ENCODE data around the gene RNASEL.

The RNASEL gene

DNA sequence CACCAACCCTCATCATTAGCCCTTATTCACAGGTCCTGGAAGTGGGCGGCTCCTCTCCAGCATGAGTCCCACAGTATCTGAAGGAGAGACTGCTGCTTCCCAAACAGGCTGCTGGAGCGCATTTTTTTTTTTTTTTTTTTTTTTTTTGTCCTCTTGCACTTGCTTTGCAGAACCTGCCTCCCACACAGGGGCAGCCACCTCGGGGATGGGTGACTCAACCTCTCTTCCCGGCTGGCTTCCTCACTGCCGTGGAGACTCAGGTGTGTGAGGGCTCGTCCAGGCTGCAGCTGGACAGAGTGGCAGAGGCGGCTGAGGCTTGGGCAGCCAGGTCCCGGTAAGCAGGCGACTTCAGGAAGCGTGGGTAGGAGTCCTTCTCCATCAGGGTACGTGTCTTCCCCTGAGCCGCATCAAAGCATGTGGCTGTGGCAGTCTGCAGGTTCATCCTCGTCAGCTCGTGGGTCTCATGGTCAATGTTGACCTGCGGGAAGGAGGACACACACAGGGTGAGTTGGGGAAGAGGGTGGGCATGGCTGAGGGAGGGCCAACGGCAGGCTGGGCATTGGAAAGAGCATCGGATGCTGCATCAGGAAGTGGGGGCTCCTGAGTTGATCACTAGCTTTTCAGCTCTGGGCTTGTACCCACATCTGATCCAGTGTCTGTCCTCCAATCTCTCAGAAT is 11.1 kb upstream of the RNASEL start:
- DNase-seq (ENCODE audit: low read depth): no peak

DNA sequence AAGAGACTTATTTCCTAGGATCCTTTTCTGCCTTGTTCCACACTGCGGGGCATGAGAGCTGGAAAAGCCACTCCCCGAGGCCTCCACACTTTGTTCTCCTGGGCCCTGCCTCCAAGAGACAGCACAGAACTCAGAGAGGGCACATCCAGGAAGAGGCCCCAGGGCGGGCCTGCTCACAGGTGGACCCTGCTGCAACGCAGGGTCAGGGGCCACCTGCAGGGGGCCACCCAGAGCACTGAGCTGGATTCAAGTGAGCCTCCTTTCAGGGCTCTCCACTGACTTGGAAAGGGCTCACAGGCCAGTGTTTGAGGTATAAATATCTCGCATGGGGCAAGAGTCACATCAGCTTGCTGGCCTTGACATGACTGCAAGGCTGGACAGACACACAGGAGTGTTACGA is 10.3 kb upstream of the RNASEL start:
- DNase-seq (ENCODE audit: low read depth): no peak

DNA sequence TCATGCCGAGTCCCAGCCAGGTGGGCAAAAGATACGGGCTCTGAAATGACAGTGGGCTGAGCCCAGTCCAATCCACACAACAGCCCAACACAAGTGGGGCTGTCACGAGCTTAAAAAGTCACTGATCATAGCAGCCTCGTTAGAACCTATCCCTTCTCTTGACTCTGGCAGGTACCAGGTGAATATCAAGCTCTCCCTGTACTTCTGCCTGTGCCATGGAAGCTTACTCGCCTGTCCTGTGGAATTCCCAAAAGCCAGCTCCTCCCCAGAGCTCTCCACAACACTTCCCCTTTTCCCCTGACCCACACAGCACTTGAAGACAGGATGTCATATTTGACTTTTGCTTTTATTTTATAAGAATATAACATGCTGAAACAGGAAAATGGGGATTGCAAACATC is 9.2 kb upstream of the RNASEL start:
- DNase-seq (ENCODE audit: low read depth): no peak

DNA sequence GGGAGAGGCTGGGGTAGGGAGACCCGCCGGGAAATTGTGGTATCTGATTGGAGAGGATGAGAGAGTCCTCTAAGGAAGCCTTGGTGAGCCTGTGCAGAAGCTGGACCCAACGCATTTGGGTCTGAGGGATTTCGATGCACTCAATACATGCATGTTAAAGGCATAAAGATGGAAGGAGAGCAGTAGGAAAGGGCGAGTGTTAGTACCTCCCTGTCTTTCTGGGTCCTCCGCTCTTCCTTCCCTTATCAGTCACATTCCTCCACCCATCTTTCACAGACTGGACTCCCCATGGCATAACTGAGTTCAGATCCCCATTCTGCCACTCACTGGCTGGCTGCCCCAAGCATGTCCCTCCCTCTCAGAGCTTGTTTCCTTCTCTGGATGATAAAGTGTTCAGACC is 7.9 kb upstream of the RNASEL start:
- no peak for DNase-seq (ENCODE audit: low read depth)

DNA sequence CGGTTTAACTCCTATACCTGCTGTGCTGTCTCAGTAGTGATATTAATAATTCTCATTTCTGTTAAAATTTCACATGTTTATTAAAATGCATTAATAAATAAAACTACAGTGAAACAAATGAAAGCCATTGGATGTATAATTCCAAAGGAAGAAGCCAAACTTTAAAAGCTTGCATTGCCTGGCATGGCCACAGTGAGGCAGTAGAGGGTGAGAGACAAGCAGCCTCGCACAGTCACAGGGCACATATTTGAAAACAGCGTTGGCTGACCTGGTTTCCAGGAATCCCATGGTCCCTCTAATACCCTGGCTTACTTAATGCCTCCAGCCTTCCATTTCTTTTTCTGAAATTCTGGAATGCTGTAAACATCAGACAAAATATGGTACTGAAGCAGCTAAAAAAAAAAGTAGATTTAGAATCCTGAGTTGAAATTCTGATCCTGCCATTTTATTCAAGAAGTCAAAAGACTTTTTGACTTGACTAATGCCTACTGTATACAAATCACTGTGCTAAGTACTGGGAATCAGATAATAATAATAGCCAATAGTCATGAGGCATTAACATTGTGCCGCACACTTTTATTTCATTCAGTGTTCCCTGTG is 6.7 kb upstream of the RNASEL start:
- peak; percentile 52 for DNase-seq (ENCODE audit: low read depth)

DNA sequence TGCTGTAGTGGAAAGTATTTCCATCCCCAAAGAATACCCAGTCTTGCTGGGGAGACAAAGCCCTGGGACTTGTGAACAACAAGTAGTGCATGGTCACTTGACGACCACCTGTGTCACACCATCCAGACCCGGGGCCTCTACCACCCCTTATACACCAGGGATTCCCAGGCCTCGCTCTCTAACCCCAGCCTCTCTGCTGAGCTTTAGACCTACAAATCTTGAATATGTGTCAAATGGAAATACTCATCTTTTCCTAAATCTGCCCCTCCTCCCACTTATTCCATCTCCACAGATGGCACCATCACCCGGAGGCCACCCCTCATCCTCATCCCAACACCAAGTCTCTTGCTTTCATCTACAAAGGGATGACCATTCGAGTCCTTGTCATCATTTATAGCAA is 875 bp upstream of the RNASEL start:
- DNase-seq (ENCODE audit: low read depth): no peak

DNA sequence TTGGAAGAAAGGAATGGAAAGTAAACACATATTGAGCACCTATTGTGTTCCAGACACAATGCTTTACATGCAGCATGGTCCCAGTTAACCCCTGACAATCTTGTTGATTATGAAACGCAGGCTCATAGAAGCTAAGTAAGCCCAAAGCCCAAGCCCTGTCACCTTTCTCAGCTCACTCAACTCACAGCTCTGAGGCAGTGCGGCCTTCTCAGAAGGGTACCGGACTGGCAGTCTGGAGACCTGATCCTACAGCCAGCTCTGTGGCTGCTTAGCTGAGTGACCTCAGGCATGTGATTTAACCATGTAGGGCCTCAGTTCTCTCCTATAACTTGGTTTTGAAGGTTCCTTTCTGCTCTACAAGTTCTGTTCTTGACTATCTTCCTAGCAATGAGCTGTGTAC is 464 bp upstream of the RNASEL start:
- DNase-seq (ENCODE audit: low read depth): no peak

DNA sequence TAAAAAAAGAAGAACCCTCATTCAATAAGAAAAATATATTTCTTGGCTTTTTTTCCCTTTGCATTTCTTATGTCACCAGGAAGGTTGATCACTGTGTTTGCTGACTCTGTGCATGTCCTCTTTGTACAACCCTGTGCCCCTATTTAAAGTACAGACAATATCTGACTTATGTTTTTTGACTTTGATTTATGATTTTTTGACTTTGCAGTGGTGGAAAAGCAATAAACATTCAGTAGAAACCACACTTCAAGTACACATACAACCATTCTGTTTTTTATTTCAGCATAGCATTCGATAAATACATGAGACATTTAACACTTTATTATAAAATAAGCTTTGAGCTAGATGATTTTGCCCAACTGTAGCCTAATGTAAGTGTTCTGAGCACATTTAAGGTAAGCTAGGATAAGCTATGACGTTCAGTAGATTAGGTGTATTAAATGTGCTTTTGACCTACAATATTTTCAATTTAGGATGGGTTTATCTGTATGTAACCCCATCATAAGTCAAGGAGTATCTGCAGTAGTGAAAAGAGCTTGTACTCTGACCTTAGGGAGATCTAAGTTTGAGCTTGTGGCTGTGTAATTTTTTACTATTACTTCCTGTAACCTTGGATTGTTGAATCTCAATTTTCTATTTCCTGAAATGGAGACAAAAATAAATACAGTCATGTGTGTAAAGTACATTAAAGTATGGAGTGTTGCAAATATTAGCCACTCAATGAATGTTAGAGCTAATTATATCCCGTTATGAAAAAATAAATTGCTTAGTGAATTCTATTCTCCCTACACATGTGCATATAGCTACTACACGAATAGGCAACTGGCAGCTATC is 1.2 kb downstream of the RNASEL start:
- DNase-seq (ENCODE audit: low read depth): no peak

DNA sequence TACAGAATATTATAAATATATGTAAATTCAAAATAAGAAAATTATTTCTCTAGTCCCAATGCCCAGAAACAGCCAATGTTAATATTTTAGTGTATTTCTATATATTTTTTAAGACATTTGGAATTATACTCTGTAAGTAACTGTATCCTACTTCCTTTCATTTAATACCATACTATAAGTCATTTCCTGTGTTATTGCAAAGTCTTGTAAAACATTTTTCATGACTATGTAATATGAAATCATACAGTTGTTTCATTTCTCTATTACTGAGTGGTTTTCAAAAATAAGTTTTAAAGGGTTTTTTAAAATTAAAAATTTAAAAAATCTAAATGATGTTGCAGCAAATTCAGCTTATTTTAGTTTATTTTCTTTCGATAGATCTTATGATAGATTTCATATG is 2.0 kb downstream of the RNASEL start:
- DNase-seq (ENCODE audit: low read depth): no peak

DNA sequence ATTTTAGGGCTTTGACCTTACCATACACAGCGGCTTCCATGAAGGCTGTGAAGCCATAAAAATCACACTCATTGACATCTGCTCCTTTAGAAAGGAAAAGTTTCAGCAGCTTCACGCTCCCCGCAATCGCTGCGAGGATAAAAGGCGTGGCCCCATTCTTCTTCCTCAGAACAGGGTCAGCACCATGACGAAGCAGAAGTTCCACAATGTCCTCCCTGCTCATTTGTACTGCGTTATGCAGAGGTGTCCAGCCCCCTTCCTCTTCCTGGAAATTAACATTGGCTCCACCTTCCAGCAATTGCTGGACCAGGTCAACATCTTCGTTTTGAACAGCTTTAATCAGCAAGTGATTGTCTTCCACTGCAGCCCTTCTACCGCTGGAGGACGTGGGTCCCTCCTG is 2.7 kb downstream of the RNASEL start:
- no peak for DNase-seq (ENCODE audit: low read depth)

DNA sequence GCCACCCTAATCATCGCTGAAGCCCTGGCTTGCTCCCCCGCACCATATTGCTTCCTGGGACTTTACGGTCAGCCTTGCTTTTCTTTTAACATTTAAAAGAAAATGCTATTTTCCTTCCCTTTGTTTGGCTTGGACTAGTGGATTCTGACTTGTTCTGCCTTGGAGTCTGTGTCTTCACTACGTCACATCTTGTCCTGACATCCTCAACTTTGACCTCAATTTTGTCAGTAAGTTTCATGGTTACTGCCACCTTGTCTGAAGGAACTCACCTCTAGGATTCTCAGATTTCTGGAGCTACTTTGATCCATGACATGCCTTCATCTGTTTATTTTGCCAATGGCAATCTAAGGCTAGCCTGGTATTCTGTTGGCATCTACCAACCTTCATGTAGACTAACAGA is 4.3 kb downstream of the RNASEL start:
- DNase-seq (ENCODE audit: low read depth): no peak

DNA sequence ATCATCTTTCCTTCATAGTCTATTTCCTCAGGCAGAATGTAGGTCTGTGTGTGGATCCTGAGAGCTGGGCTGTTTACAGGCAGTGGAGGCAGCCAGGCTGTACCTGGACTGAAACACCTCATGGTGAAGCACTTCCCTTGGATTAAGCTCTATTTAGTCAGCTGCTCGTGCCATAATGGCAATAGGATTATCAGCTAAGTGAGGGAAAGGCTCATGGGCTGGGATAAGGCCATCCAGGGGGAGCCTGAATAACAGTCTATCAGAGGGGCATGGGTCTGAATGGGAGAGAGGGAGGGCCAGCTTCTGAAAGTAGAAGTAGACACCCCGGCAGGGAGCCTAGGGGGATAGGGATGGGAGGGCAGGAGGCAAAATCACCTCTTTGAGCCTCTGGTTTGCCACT is 8.3 kb downstream of the RNASEL start:
- DNase-seq (ENCODE audit: low read depth): no peak

DNA sequence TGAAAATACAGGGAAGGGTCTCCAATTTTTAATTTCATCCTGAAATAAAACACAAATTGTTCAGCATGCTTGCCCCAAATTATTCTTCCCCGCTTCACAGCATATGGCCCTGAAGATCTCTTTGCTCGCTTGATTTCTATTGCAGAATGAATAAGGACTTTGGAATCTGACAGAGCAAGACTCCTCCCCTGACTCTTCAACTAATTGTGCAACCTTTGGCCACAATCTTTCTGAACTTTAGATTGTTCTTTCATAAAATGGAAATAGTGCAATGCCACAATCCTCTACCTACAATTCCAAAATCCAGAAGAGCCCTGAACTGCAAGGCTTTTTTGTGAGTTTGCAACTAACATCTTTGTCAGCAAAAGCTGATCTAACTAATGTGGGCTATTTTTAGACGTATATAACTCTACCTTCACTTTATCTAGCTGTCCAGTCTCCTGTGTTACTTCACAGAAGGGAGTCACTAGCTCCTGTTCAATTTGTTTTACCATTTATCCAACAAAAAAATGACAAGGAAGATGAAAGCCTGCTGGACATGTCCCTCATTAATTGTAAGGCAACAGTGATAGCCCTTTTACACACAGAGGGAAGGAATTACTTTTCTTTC is 13.4 kb downstream of the RNASEL start:
- no peak for DNase-seq (ENCODE audit: low read depth)

DNA sequence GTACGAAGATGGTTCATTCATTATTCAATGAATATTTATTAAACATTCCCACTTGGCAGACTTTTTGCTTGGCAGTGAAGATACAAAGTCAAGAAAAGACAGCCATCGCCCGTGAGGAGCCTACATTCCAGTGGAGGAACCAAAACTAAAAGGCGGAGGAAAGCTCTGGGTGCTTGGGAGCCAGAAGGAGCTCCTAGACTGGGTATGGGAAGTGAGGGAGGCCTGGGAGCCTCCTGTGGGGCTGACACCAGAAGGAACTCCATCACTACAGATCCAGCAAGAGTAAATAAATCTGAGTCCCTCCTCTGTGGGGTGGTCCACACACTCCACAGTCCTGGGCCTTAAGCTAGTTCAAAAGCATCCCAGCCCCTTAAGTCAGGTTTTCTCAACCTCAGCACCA is 14.9 kb downstream of the RNASEL start:
- DNase-seq (ENCODE audit: low read depth): no peak

DNA sequence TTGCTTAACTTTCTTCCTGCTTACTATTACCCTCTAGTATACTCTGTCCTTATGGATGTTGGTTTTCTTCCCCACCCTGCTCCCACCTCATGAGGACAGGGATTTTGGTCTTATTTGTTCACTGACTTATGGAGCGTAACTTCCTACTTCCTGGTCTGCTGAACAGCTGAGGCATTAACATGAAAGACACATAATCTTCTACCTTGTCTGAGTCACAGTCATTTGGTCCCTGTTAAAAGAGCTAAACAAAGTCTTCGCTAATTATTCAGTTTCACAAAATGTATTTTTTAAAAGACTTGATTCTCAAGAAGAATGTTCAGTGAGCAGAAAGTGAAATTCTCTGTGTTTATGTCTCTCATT is 18.5 kb downstream of the RNASEL start:
- no peak for DNase-seq (ENCODE audit: low read depth)

DNA sequence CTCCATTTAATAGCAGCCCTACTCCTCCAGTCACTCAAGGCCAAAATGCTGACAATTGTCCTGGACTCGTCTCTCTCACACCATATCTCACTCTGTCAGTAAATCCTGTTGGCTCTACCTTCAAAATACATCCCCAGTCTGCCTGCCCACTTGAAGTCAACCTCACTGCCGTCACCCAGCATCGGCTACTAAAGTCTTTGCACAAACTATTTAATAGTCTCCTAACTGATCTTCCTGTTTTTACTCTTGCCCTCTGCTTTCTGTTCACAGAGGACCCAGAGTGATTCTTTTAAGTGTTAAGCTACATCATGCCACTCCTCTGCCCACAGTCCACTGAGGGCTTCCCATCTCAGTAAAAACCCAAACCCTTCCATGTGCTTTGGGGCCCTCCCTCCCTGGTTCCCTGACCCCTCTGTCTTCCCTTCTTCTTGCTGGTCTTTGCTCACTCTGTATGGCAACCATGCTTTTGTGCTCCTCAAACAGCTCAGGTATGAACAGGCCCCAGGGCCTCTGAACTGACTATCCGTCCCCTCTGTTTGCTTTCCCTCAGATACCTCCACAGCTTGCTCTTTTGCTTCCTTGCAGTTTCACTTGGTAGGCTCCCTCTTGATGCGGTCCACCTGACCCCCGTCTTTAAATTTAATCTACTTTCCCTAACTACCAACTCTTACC is 19.0 kb downstream of the RNASEL start:
- no peak for DNase-seq (ENCODE audit: low read depth)

DNA sequence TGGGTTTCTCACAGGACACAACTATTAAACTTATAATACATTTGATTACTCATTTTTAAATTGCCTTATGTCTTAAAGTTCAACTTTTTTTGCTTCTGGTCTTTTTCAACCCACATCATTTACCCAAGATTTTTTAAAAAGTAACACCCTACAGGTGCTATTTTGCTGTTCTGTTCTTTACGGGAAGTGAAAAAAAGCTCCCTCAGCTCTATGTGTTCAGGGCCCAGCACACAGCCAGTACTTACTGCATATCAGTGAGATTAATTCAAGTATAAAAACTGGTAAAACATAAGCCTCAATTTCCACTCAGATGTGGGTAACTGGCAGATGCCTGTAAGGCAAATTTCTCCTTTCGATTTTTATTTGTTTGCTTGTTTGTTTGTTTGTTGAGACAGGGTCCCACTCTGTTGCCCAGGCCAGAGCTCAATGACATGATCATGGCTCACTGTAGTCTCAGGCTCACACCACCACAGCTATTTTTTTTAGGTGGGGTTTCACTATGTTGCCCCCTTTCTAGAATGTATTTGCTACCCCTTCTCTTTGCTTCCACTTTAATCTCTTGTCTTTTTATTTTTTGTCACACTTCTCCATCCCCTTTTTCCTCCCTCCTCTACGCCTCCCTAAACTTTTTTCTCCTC is 20.3 kb downstream of the RNASEL start:
- DNase-seq (ENCODE audit: low read depth): no peak

DNA sequence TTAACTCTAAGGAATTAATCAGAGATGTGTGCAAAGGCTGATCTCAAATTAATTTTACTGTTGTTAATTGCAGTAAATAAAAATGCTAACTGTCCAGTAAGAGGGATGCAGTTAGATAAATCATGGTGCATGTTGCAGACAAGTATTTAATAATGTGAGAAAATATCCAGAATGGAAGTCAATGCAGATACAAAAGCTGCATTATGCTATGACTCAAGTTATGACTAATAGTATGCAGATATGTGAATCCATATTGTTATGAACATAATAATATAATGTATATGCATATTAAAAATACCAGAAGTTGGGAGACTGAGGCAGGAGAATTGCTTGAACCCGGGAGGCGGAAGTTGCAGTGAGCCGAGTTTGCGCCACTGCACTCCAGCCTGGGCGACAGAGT is 21.4 kb downstream of the RNASEL start:
- no peak for DNase-seq (ENCODE audit: low read depth)

DNA sequence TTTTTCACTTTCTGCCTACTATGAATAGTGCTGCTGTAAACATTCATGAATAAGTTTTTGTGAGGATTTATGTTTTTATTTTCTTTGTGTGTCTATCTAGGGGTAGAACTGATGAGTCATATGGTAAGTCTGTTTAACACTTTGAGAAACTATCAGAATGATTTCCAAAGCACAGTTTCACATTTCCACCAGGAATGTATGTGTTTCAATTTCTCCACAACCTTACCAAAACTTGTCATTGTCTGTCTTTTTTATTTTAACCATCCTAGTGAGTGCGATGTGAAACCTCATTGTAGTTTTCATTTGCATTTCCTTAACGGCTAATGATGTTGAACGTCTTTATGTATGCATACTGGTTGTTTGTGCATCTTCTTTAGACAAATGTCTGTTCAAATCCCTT is 23.5 kb downstream of the RNASEL start:
- DNase-seq (ENCODE audit: low read depth): no peak

DNA sequence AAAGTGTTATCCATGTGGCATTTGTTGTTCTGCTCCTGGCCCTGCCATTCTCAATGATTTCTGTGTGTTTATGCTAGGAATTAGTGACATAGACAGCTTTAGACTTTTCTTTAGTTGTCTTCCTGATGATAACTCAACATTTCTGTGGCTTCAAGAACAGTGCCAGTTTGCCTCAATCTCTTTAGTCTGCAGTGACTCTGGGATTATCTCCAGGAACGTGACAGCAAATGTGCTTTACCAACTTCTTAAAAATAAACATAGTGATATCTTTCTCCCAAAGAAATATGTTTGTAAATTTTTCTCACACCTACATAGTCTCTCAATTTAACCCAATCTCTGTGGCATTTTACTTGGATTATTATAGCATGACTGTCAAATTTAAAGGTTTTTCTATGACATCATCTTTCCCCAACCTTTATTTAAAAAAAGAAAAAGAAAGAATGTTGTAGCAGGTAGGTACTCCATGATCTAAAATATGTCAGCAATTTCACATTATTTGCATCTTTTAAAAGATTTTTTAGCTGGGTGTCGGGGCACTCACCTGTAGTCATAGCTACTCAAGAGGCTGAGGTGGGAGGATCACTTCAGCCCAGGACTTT is 24.6 kb downstream of the RNASEL start:
- DNase-seq (ENCODE audit: low read depth): no peak

DNA sequence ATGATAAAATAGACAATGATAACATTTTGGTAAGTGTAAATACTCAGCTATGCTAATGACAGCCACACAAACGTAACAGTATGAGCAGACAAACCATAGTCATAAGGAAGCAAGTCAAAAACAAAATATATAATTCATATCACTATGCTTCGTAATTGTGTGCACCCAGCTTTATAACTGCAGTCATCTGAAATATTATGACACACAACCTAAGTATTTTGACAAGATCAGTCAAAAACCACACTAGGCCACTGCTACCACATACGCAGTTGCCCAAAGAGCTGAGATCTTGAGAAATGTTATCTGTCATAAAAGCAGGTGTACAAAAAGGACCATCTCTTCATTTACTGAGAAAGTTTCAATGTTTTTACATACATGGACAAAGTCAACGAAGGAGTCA is 26.0 kb downstream of the RNASEL start:
- no peak for DNase-seq (ENCODE audit: low read depth)

DNA sequence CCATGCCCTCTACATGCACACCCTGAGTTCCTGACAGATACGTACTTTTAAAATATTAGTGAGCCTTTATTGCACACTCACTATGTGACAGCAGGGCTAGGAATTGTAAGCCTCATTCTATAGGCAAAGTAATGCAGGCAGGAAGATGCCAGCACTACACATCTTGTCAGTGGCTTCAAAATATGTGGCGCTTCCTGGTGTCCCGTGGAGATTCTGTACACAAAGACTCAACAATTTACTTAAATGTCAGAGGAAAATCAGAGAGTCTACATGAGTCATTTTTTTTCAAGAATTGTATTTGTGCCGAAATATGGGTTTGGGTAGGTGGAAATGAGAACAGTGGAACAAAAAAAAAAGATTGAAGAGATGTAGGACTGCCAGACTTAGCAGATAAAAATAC is 27.6 kb downstream of the RNASEL start:
- DNase-seq (ENCODE audit: low read depth): no peak
